ENCODE data around the gene PRM1.

PRM1 gene

GRCh38 chr16:11234884-11235702 is 46.0 kb downstream of the PRM1 start:
- no peak overlapping the region for H3K4me3 ChIP-seq (ENCODE audit: low read length)
- H3K36me3 ChIP-seq (ENCODE audit: control insufficient read depth, insufficient read depth, low read length), result no peaks in the 10 kb centered on the region
- H3K9ac ChIP-seq (ENCODE audit: low read length), result no peak overlapping the region
- no peaks in the 10 kb centered on the region for H3K4me1 ChIP-seq (ENCODE audit: control insufficient read depth, insufficient read depth, low read length)
- H3K27me3 ChIP-seq (ENCODE audit: control insufficient read depth, insufficient read depth, low read length), result no peaks in the 10 kb centered on the region
- H3K27ac ChIP-seq (ENCODE audit: low read depth, low read length), result no peak overlapping the region

- H3K4me3 ChIP-seq (ENCODE audit: low read length), result no peak overlapping the region
- H3K27ac ChIP-seq (ENCODE audit: low read depth, low read length), result no peak overlapping the region
- H3K9ac ChIP-seq (ENCODE audit: low read length), result no peak overlapping the region
- no peaks in the 10 kb centered on the region for H3K27me3 ChIP-seq (ENCODE audit: control insufficient read depth, insufficient read depth, low read length)
- no peaks in the 10 kb centered on the region for H3K36me3 ChIP-seq (ENCODE audit: control insufficient read depth, insufficient read depth, low read length)
- no peaks in the 10 kb centered on the region for H3K4me1 ChIP-seq (ENCODE audit: control insufficient read depth, insufficient read depth, low read length)
These were observed 47.3 kb downstream of the PRM1 start for GRCh38 chr16:11233727-11234376.

DNA sequence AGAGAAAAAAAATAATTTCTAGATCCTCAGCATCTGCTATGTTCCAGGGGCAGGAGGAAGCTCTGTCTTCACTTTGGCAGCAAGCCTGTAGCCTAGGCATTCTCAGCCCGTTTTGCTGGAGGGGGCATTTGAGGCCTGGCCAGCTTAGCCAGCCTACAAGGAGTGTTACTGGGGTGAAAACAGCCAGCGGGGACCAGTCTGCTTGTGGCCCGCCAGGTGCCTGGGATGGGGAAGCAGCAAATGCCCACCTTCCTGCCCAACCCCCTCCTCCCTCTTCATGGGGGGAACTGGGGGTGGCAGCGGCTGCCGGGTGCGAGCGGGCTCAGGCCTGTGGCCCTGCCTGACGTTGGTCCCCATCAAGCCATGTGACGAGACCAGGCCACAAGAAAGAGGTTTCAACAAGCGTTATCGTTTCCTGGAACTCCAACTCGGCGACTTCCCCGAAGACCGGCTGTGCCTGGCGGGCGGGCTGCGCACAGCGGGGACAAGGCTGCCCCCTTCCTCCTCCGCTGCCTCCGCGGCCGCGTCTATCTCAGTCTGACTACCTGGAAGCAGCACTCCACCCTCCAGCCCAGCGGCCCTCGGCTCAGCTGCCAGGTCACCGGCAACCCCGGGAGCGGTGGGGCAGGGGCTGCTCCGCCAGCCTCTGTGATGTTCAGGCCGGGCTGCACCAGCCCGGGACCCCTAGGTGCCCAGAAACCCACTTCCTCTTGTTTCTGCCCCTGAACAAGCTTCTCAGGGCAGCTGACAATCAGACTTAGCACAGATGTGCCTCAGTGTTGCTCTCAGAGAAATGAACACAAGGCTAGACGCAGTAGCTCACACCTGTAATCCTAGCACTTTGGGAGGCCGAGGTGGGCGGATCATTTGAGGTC is 48.0 kb downstream of the PRM1 start:
- H3K36me3 ChIP-seq (ENCODE audit: control insufficient read depth, insufficient read depth, low read length), result no peaks in the 10 kb centered on the region
- no peak overlapping the region for H3K27ac ChIP-seq (ENCODE audit: low read depth, low read length)
- no peaks in the 10 kb centered on the region for H3K4me1 ChIP-seq (ENCODE audit: control insufficient read depth, insufficient read depth, low read length)
- H3K27me3 ChIP-seq (ENCODE audit: control insufficient read depth, insufficient read depth, low read length), result no peaks in the 10 kb centered on the region
- H3K4me3 ChIP-seq (ENCODE audit: low read length), result peak overlapping the region; percentile 21
- no peak overlapping the region for H3K9ac ChIP-seq (ENCODE audit: low read length)

DNA sequence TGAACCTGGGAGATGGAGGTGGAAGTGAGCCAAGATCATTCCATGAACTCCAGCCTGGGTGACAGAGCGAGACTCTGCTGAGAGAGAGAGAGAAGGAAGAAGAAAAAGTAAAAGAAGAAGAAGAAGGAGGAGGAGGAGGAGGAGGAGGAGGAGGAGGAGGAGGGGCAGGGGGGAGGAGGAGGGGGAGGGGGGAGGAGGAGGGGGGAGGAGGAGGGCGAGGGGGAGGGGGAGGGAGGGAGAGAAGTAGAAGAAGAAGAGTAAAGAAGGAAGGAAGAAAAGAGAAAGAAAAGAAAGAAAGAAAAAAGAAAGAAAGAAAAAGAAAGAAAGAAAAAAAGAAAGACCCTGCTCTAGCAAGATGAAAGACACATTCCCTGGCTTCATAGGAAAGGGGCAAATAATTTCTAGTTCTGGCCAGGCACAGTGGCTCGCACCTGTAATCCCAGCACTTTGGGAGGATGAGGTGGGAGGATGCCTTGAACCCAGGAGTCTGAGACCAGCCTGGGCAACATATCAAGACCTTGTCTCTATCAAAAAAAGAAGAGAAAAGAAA is 48.8 kb downstream of the PRM1 start:
- Histone ChIP-seq H3K27me3 (ENCODE audit: control insufficient read depth, insufficient read depth, low read length) (no peaks in the 10 kb centered on the region), H3K4me3 (ENCODE audit: low read length) (no peak overlapping the region), H3K4me1 (ENCODE audit: control insufficient read depth, insufficient read depth, low read length) (no peaks in the 10 kb centered on the region), H3K36me3 (ENCODE audit: control insufficient read depth, insufficient read depth, low read length) (no peaks in the 10 kb centered on the region), H3K9ac (ENCODE audit: low read length) (no peak overlapping the region), H3K27ac (ENCODE audit: low read depth, low read length) (no peak overlapping the region)

GRCh38 chr16:11231367-11231970 is 49.7 kb downstream of the PRM1 start:
- H3K4me1 ChIP-seq (ENCODE audit: control insufficient read depth, insufficient read depth, low read length), result no peaks in the 10 kb centered on the region
- no peaks in the 10 kb centered on the region for H3K36me3 ChIP-seq (ENCODE audit: control insufficient read depth, insufficient read depth, low read length)

More at GRCh38 chr16:11231367-11231970, 49.7 kb downstream of the PRM1 start:
- no peaks in the 10 kb centered on the region for H3K27me3 ChIP-seq (ENCODE audit: control insufficient read depth, insufficient read depth, low read length)
- H3K27ac ChIP-seq (ENCODE audit: low read depth, low read length), result no peak overlapping the region
- no peak overlapping the region for H3K9ac ChIP-seq (ENCODE audit: low read length)
- H3K4me3 ChIP-seq (ENCODE audit: low read length), result no peak overlapping the region
